ACHN (cell line): ENCODE results near the gene HOXB3.
"Not testable (repeated sequence)": the region's sequence is repeated elsewhere in the genome, so short reads cannot be mapped to it uniquely, and the experiment has no call there.

ENCODE experiments used
- DNase-seq: peaks from one replicate; pipeline ENCODE4 v3.0.0-alpha.2; 2015
- in situ Hi-C: cut with HindIII; loops from 2 replicates; pipeline ENCODE4 v1.10.0; 2017; ENCODE audit warnings: low sequenced_read_pairs, low pct_ligation_motif_present, low pct_unique_long_range_greater_than_20kb

HOXB3 gene

GRCh38 chr17:48526608-48527546, 63.2 kb downstream of the HOXB3 start:
- in situ Hi-C loops = no loop called here
- DNase-seq = no peak

GRCh38 chr17:48523010-48523409, 67.0 kb downstream of the HOXB3 start:
- in situ Hi-C loops = no loop called here
- no peak for DNase-seq

GRCh38 chr17:48522031-48522653, 67.9 kb downstream of the HOXB3 start:
- DNase-seq = no peak
- in situ Hi-C loops = no loop called here

GRCh38 chr17:48520631-48521079, 69.4 kb downstream of the HOXB3 start:
- DNase-seq = no peak
- in situ Hi-C loops = no loop called here

GRCh38 chr17:48519427-48519826, 70.6 kb downstream of the HOXB3 start:
- in situ Hi-C loops = no loop called here

GRCh38 chr17:48517478-48517877, 72.6 kb downstream of the HOXB3 start:
- no peak for DNase-seq
- in situ Hi-C loops = no loop called here

More at GRCh38 chr17:48519427-48519826, 70.6 kb downstream of the HOXB3 start:
- no peak for DNase-seq

GRCh38 chr17:48515925-48516900, 73.8 kb downstream of the HOXB3 start:
- in situ Hi-C loops = no loop called here
- no peak for DNase-seq

GRCh38 chr17:48514477-48514876, 75.6 kb downstream of the HOXB3 start:
- DNase-seq = no peak
- in situ Hi-C loops = no loop called here

GRCh38 chr17:48513666-48514455, 76.2 kb downstream of the HOXB3 start:
- in situ Hi-C loops = no loop called here
- no peak for DNase-seq

- no peak for DNase-seq
- in situ Hi-C loops = no loop called here
Measured at GRCh38 chr17:48513097-48513496, 76.9 kb downstream of the HOXB3 start.

GRCh38 chr17:48510761-48511604, 79.1 kb downstream of the HOXB3 start:
- in situ Hi-C loops = no loop called here
- DNase-seq = no peak

- in situ Hi-C loops = no loop called here
- DNase-seq = no peak
Measured at GRCh38 chr17:48510381-48510760, 79.7 kb downstream of the HOXB3 start.

- in situ Hi-C loops, DNase-seq: not testable (repeated sequence)
Measured at GRCh38 chr17:48509708-48510107, 80.3 kb downstream of the HOXB3 start.

- DNase-seq = peak; percentile 27
- in situ Hi-C loops = no loop called here
Measured at GRCh38 chr17:48506246-48506645, 83.8 kb downstream of the HOXB3 start.

- in situ Hi-C loops = no loop called here
- DNase-seq = peak; percentile 75
Measured at GRCh38 chr17:48505788-48506187, 84.3 kb downstream of the HOXB3 start.

GRCh38 chr17:48504953-48505352, 85.1 kb downstream of the HOXB3 start:
- in situ Hi-C loops = no loop called here
- DNase-seq = no peak

- in situ Hi-C loops = no loop called here
- no peak for DNase-seq
Measured at GRCh38 chr17:48503747-48504146, 86.3 kb downstream of the HOXB3 start.
